ENCODE measurements around the gene FGFBP3. TPM values are rescaled to one million over a fixed set of nuclear protein-coding genes. Genes with fewer than 3 reads are reported as not detected.
A peak's percentile ranks its signal among the peaks of the same experiment; 100 is the strongest.

The FGFBP3 gene
- total RNA-seq, 3 donors from 2014 or later = 0.85 to 2.1 (median 1.0) TPM

DNA sequence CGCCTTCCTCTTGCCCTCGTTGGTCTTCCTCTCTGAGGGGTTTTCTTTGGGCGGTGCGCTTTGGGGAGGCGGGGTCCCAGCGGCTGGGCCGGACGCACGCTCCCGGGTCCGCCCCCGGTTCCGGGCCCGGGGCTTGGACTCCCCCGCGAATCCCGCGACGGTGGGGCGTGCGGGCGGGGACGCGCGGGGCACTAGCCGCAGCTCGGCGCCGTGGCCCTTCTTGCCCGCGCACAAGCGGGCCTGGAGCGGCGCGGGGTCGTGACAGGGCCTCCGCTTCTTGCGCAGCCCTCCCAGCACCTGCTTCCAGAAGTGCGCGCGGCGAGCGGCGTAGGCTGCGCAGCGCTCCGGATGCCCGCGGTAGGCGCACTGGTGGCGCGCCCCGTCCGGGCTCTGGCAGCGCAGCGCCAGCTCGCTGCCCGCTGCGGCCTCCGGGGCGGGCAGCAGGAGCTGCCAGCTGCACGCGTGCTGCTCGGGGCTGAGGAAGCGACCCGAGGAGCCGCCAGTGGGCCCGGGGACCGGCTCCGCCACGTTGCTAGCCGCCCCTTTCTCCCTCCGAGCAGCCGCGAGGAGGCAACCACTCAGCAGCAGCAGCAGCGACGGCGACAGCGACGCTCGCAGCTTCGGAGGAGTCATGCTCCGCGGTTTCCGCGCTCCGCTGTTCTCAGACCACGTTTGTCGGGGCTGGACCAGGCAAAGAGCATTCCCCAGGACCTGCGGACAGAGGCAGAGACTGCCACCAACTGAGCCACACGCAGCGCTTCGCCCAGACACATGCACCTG, 759 bp downstream of the FGFBP3 start:
- H3K4me1 ChIP-seq (ENCODE audit: low read depth) = peaks cover 13% of the 10 kb centered on the region
- peak; percentile 78 to 87 (median 85) for DNase-seq
- no peaks in the 10 kb centered on the region for H3K9me3 ChIP-seq
- intact Hi-C loops (cut with DNase I, micrococcal nuclease) = no loop called here
- TF ChIP-seq, protein P1, sequence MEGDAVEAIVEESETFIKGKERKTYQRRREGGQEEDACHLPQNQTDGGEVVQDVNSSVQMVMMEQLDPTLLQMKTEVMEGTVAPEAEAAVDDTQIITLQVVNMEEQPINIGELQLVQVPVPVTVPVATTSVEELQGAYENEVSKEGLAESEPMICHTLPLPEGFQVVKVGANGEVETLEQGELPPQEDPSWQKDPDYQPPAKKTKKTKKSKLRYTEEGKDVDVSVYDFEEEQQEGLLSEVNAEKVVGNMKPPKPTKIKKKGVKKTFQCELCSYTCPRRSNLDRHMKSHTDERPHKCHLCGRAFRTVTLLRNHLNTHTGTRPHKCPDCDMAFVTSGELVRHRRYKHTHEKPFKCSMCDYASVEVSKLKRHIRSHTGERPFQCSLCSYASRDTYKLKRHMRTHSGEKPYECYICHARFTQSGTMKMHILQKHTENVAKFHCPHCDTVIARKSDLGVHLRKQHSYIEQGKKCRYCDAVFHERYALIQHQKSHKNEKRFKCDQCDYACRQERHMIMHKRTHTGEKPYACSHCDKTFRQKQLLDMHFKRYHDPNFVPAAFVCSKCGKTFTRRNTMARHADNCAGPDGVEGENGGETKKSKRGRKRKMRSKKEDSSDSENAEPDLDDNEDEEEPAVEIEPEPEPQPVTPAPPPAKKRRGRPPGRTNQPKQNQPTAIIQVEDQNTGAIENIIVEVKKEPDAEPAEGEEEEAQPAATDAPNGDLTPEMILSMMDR (IDR thresholded peaks at IDR 0.05) = no peak
- H3K4me3 ChIP-seq = peak overlapping the region; percentile 64
- peak; percentile 97 for ATAC-seq
- H3K36me3 ChIP-seq (ENCODE audit: low read depth) = no peaks in the 10 kb centered on the region

- H3K9me3 ChIP-seq = no peaks in the 10 kb centered on the region
- H3K4me1 ChIP-seq (ENCODE audit: low read depth) = peaks cover 13% of the 10 kb centered on the region
- peak overlapping the region; percentile 64 for H3K4me3 ChIP-seq
- no peak for DNase-seq
- TF ChIP-seq, protein P1 (IDR thresholded peaks at IDR 0.05) = no peak
- intact Hi-C loops (cut with DNase I, micrococcal nuclease) = no loop called here
- H3K36me3 ChIP-seq (ENCODE audit: low read depth) = no peaks in the 10 kb centered on the region
- ATAC-seq = peak; percentile 39
These were observed 1.4 kb downstream of the FGFBP3 start for GRCh38 chr10:91907914-91908336.

DNA sequence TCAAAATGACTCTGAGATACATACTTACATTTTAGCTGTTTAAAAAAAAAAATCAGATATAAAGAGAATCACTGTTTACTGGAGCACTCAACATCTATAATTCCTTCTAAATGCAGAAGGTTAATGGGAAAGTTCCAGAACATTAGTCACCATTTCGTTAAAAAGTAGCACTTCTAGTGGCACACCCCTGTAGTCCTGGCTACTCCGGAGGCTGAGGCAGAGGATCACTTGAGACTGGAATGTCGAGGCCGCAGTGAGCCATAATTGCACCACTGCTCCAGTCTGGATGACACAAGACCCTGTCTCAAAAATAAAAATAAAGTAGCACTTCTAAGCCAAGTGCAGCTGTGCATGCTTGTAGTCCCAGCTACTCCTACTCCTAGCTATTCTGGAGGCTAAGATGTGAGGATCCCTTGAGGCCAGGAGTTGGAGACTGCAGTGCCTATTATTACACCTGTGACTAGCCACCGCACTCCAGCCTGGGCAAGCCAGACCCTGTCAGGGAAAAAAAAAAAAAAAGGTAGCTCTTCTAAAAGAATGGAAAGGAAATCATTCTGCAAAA, 2.2 kb downstream of the FGFBP3 start:
- intact Hi-C loops (cut with DNase I, micrococcal nuclease) = no loop called here
- no peak overlapping the region for H3K4me3 ChIP-seq
- TF ChIP-seq, protein P1 (IDR thresholded peaks at IDR 0.05) = no peak

DNA sequence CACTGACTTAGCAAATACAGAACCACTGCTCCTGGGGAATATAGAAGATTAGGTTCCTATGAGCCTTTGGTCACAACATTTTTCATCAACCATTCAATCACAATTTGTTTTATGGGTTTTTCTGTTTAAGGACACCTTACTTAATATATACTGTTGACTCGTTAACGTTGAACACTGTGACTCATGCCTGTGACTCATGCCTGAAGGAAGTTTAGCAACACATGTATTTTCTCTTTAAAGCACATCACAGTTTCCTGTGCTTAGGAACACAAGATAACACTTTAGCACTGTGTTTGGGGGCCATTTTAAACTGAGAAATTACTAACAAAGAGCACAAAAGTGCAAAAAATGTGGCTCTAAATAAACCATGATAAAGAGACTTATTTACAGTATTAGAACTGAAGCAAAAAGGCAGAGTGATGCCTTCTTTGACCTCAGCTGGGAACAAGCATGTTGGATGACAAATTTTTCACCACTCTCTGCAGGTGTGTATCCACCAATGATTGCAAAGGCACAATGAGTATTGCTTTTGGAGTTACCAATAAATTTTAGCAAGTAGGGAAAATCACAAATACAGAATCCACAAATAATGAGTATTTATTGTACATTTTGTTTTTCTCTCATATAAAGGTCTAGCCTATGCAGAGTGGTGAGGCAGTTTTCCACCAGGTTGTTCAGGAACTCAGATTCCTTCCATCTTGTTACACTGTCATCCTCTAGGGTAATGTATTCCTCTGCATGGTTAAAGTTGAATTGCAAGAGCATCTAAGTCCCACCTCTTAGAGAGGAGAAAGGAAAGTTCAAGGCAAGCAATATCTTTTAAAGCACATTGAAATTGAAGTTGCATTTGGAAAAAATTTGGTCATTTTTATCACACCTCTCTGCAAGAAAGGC, 7.3 kb downstream of the FGFBP3 start:
- TF ChIP-seq, protein P1 (IDR thresholded peaks at IDR 0.05) = no peak
- H3K36me3 ChIP-seq (ENCODE audit: low read depth) = no peaks in the 10 kb centered on the region
- peak; percentile 99 for ATAC-seq
- no peak for DNase-seq
- intact Hi-C loops (cut with DNase I, micrococcal nuclease) = no loop called here
- no peaks in the 10 kb centered on the region for H3K9me3 ChIP-seq
- H3K4me1 ChIP-seq (ENCODE audit: low read depth) = no peaks in the 10 kb centered on the region
- no peak overlapping the region for H3K4me3 ChIP-seq

More for the DNA sequence above, 2.2 kb downstream of the FGFBP3 start:
- no peak for DNase-seq
- H3K4me1 ChIP-seq (ENCODE audit: low read depth) = peaks cover 13% of the 10 kb centered on the region
- H3K36me3 ChIP-seq (ENCODE audit: low read depth) = no peaks in the 10 kb centered on the region
- no peak for ATAC-seq
- H3K9me3 ChIP-seq = no peaks in the 10 kb centered on the region

- H3K9me3 ChIP-seq = no peaks in the 10 kb centered on the region
- intact Hi-C loops (cut with DNase I, micrococcal nuclease) = no loop called here
- no peak overlapping the region for H3K4me3 ChIP-seq
- H3K36me3 ChIP-seq (ENCODE audit: low read depth) = no peaks in the 10 kb centered on the region
- ATAC-seq = no peak
- no peaks in the 10 kb centered on the region for H3K4me1 ChIP-seq (ENCODE audit: low read depth)
- TF ChIP-seq, protein P1 (IDR thresholded peaks at IDR 0.05) = no peak
- DNase-seq = no peak
These were observed 11.9 kb downstream of the FGFBP3 start for GRCh38 chr10:91897421-91897820.
